HUDEP-2 (cell line): Measurements from ENCODE around the gene PLS1.
A peak's percentile ranks its signal among the peaks of the same experiment; 100 is the strongest.
"Not testable (repeated sequence)": the region's sequence is repeated elsewhere in the genome, so short reads cannot be mapped to it uniquely, and the experiment has no call there.

Source experiments
- DNase-seq, 76 experiments: peaks; one replicate each; lab custom pipeline; 2025; ENCODE audit not compliant: unreplicated experiment in 76 of 76; lab: John Stamatoyannopoulos, UW

The PLS1 gene

GRCh38 chr3:142690613-142691012 is 94.4 kb downstream of the PLS1 start:
- no peak for DNase-seq

DNA sequence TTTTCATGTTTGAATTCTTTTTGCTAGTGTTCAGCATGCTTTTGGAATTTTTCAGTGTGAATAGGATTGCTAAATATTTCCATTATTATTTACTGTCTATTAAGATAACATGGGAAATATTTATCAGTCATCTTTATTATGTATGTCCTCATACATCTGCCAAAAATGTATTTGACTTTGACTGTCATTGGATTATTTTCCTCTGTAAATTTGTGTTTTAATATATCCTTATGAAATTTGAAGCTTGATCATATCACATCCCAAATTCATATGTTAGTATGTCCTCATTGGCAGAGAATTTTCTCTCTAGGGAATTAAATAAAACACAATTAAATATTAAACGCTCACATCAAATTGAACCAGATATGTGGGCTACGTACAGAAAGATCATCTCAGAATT is 95.3 kb downstream of the PLS1 start:
- no peak for DNase-seq

- peak in 55 of 76 experiments; percentile 1 to 79 (median 31) for DNase-seq
Measured at GRCh38 chr3:142693136-142693853, 97.1 kb downstream of the PLS1 start.

GRCh38 chr3:142694225-142694624 is 98.0 kb downstream of the PLS1 start:
- DNase-seq, result no peak

DNA sequence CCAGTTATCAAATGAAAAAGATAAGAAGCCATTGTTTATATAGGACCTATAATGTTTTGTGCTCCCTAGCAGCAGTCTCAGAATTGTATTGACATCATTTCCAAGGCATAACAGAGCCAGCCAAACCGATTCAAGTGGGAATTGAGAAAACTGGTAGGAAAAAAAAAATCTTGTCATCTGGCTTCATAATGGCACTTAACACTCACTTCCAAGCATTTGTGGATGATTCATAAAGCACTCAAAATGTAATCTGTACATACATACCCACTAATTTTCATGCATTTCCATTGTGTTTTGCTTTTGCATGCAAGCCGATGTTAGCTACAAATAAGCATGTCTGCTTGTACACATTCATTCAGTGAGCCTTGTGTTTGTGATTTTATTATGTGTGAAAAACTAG is 109.0 kb downstream of the PLS1 start:
- DNase-seq, result no peak

GRCh38 chr3:142706321-142707127 is 110.3 kb downstream of the PLS1 start:
- DNase-seq, result no peak

DNA sequence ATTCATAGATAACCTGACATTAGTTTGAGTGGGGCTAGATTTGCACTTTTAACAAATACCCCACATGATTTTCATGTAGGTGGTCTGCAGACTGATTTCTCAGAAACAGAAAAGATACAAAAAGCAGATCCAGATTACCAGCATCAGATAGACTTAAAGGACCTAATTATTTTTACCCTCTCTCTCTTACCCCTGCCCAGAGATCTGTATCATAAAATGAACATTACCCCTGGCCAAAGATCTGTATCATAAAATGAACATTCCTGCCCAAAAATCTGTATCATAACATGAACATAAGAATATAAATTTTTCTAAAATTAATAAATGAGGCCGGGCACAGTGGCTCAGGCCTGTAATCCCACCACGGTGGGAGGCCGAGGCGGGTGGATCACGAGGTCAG is 113.0 kb downstream of the PLS1 start:
- DNase-seq, result no peak

DNA sequence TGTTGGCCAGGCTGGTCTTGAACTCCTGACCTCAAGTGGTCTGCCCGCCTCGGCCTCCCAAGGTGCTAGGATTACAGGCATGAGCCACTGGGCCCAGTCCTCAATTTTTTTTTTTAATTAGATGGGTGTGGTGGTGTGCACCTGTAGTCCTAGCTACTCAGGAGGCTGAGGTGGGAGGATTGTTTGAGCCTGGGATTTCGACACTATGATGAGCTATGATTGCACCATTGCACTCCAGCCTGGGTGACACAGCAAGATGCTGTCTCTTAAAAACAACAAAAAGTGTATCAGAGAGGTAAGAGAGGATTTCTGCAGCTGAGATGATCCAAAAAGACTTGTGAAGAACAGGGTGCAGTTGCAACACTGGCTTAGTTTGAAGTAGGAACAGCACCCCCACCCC is 118.7 kb downstream of the PLS1 start:
- not testable (repeated sequence) for DNase-seq

DNA sequence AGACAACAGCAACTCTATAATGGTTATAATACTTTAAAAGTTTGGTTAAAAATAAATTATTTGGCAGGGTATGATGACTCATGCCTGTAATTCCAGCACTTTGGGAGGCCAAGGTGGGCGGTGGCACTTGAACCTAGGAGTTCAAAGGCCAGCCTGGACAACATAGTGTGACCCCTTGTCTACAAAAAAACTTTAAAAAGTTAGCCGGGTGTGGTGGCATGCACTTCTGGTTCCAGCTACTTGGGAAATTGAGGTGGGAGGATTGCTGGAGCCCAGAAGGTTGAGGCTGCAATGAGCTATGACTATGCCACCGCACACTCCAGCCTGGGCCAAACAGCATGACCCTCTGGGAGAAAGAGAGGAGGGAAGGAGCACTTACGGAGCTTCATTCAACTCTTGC is 119.9 kb downstream of the PLS1 start:
- DNase-seq, result no peak

- no peak for DNase-seq
Measured at GRCh38 chr3:142723665-142723967, 127.4 kb downstream of the PLS1 start.

GRCh38 chr3:142723968-142724681 is 127.9 kb downstream of the PLS1 start, which contains the start of gene TRPC1:
Gene TRPC1, plus strand, starts transcription at chr3:142724034. Its CDS starts 526 bp downstream, at chr3:142724560.
- DNase-seq, result peak in 72 of 76 experiments; percentile 3 to 81 (median 59)

- peak in 3 of 76 experiments; percentile 3 to 23 (median 4) for DNase-seq
Measured at GRCh38 chr3:142724682-142725356, 128.6 kb downstream of the PLS1 start.

GRCh38 chr3:142725357-142725739 is 129.2 kb downstream of the PLS1 start:
- DNase-seq, result no peak

GRCh38 chr3:142726017-142726416 is 129.8 kb downstream of the PLS1 start:
- no peak for DNase-seq

DNA sequence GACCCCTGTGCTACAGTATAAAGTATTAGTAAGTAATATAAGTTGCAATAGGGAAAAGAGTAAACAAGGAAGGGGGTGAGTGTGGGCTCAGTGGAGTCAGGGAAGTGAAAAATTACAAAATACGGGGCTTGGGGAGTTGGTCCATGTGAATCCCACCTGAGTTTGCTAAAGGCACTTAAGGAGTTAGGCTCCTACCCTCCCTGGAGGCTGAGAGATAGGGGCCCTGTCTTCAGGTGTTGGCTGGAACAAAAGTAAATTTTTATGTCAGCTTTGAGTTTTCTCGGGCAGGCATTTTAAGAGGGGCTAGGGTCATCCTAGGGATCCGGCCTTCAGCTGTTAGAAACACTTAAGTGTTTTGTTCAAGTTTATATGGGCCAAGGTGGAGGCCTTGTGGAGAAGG is 135.9 kb downstream of the PLS1 start:
- DNase-seq, result no peak

GRCh38 chr3:142734834-142735233 is 138.6 kb downstream of the PLS1 start:
- DNase-seq, result no peak

DNA sequence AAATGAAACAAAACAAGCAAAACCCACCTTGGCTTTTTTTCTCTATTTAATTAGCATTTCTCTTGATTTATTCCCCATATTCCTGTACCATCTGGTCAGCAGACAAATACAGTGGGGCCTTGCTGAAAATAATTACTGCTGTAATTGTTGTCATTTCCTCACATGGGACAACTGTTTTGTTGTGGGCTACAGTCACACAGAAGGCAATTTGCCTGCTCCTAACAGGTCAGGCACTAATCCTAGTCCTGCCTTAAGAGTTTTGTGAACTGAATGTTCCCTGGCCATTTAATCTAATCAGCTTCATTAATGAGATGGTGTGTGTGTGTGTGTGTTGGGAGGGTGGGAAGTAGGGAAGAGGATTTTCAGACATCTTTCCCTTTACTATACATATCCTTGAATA is 139.3 kb downstream of the PLS1 start:
- DNase-seq, result no peak

DNA sequence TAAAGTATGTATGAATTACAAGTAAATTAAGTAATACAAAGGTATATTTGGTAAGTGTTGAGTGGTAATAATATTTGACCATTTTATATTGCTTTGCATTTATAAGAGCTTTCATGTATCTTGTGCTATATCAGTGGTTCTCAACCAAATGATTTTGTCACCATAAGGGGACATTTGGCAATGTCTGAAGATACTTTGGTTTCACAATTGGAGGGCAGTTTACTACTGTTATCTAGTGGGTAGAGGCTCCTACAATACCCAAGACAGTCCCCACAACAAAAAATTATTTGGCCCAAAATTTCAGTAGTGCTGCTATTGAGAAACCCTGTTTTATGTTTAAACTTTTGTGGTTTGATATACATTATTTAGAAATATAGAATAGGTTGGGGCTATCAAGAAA is 142.2 kb downstream of the PLS1 start:
- DNase-seq, result no peak

GRCh38 chr3:142746646-142747045 is 150.5 kb downstream of the PLS1 start:
- no peak for DNase-seq

DNA sequence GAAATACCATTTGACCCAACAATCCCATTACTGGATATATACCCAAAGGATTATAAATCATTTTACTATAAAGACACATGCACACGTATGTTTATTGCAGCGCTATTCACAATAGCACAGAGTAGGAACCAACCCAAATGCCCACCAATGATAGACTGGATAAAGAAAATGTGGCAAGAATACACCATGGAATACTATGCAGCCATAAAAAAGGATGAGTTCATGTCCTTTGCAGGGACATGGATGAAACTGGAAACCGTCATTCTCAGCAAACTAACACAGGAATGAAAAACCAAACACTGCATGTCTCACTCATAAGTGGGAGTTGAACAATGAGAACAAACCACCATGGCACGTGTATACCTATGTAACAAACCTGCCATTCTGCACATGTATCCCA is 154.3 kb downstream of the PLS1 start:
- not testable (repeated sequence) for DNase-seq

DNA sequence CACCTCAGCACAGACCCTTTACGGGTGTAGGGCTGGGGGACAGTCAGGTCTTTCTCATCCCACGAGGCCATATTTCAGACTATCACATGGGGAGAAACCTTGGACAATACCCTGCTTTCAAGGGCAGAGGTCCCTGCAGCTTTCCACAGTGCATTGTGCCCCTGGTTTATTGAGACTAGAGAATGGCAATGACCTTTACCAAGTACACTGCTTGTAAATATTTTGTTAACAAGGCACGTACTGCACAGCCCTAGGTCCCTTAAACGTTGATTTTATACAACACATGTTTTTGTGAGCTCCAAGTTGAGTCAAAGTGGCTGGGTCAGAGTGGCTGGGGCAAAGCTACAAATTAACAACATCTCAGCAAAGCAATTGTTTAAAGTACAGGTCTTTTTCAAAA is 156.4 kb downstream of the PLS1 start:
- not testable (repeated sequence) for DNase-seq
